ENCODE data around the gene SPATA31C2. TPM values are rescaled to one million over a fixed set of nuclear protein-coding genes. Genes with fewer than 3 reads are reported as not detected.

Gene SPATA31C2
- polyA plus RNA-seq, 1 donor (not counting 4 experiments of a cell fraction or from before 2014, with no cell fraction given): not detected

- Histone ChIP-seq H4K20me1 (ENCODE audit: control insufficient read depth, extremely low read depth, insufficient read depth, low read length) (no peaks in the 10 kb centered on the region), H3K36me3 (ENCODE audit: control insufficient read depth in 2 of 2, extremely low read depth in 1 of 2, insufficient read depth in 2 of 2, low read length in 2 of 2) (no peaks in the 10 kb centered on the region), H3K9me1 (ENCODE audit: control insufficient read depth, extremely low read depth, insufficient read depth, low read length) (no peaks in the 10 kb centered on the region), H3K9me3 (ENCODE audit: control insufficient read depth, low read depth, low read length) (no peaks in the 10 kb centered on the region), H3K79me2 (ENCODE audit: control insufficient read depth, insufficient read depth, low read length) (no peaks in the 10 kb centered on the region), H2AFZ (ENCODE audit: control insufficient read depth, low read length) (no peak overlapping the region), H3K4me1 (ENCODE audit: control insufficient read depth, extremely low read depth, insufficient read depth, low read length) (no peaks in the 10 kb centered on the region), H3K4me2 (ENCODE audit: control insufficient read depth, extremely low read depth, insufficient read depth, low read depth, low read length) (no peak overlapping the region), H3K9ac (ENCODE audit: control insufficient read depth, extremely low read depth, insufficient read depth, low read length) (no peak overlapping the region), H3K27me3 (ENCODE audit: control insufficient read depth, extremely low read depth, insufficient read depth, low read length) (peaks cover 5% of the 10 kb centered on the region), H3K4me3 (ENCODE audit: control insufficient read depth in 2 of 3, extremely low read depth in 1 of 3, insufficient read depth in 2 of 3, low read depth in 1 of 3, low read length in 3 of 3) (no peak overlapping the region), H3K27ac (ENCODE audit: control insufficient read depth, insufficient read depth, low read length) (no peak overlapping the region)
- FAIRE-seq (no peak), DNase-seq (ENCODE audit: low read depth, low spot score) (no peak)
- dilution Hi-C loops (cut with MboI; ENCODE audit: extremely low pct_ligation_motif_present, low sequenced_read_pairs): no loop called here
- TF ChIP-seq CTCF (optimal IDR thresholded peaks at IDR 0.05 in 1 of 3, IDR thresholded peaks at IDR 0.05 in 1 of 3, conservative IDR thresholded peaks at IDR 0.05 in 1 of 3; ENCODE audit: extremely low read depth in 1 of 3, insufficient read depth in 2 of 3, low read length in 3 of 3): no peak
- TF ChIP-seq EZH2 (IDR thresholded peaks at IDR 0.05; ENCODE audit: low read length): no peak
These were observed 28.4 kb upstream of the SPATA31C2 start for GRCh38 chr9:88166660-88167059.

GRCh38 chr9:88164850-88165249 is 26.6 kb upstream of the SPATA31C2 start:
- Histone ChIP-seq H3K4me2 (ENCODE audit: control insufficient read depth, extremely low read depth, insufficient read depth, low read depth, low read length) (no peak overlapping the region), H3K4me3 (ENCODE audit: control insufficient read depth in 2 of 3, extremely low read depth in 1 of 3, insufficient read depth in 2 of 3, low read depth in 1 of 3, low read length in 3 of 3) (no peak overlapping the region), H3K27ac (ENCODE audit: control insufficient read depth, insufficient read depth, low read length) (no peak overlapping the region), H3K4me1 (ENCODE audit: control insufficient read depth, extremely low read depth, insufficient read depth, low read length) (no peaks in the 10 kb centered on the region), H4K20me1 (ENCODE audit: control insufficient read depth, extremely low read depth, insufficient read depth, low read length) (no peaks in the 10 kb centered on the region), H3K27me3 (ENCODE audit: control insufficient read depth, extremely low read depth, insufficient read depth, low read length) (peaks cover 9% of the 10 kb centered on the region), H2AFZ (ENCODE audit: control insufficient read depth, low read length) (no peak overlapping the region), H3K9me3 (ENCODE audit: control insufficient read depth, low read depth, low read length) (no peaks in the 10 kb centered on the region), H3K79me2 (ENCODE audit: control insufficient read depth, insufficient read depth, low read length) (no peaks in the 10 kb centered on the region), H3K9ac (ENCODE audit: control insufficient read depth, extremely low read depth, insufficient read depth, low read length) (no peak overlapping the region), H3K36me3 (ENCODE audit: control insufficient read depth in 2 of 2, extremely low read depth in 1 of 2, insufficient read depth in 2 of 2, low read length in 2 of 2) (no peaks in the 10 kb centered on the region), H3K9me1 (ENCODE audit: control insufficient read depth, extremely low read depth, insufficient read depth, low read length) (no peaks in the 10 kb centered on the region)
- FAIRE-seq (no peak), DNase-seq (ENCODE audit: low read depth, low spot score) (no peak)
- TF ChIP-seq EZH2 (IDR thresholded peaks at IDR 0.05; ENCODE audit: low read length) (no peak), CTCF (optimal IDR thresholded peaks at IDR 0.05 in 1 of 3, IDR thresholded peaks at IDR 0.05 in 1 of 3, conservative IDR thresholded peaks at IDR 0.05 in 1 of 3; ENCODE audit: extremely low read depth in 1 of 3, insufficient read depth in 2 of 3, low read length in 3 of 3) (no peak)
- dilution Hi-C loops (cut with MboI; ENCODE audit: extremely low pct_ligation_motif_present, low sequenced_read_pairs): no loop called here

All from keratinocyte (primary cell).